CD4-positive, alpha-beta T cell treated with Interleukin-21 for 1 hour (primary cell): ENCODE measurements around the gene CACNG8.
"Not testable (repeated sequence)": the region's sequence is repeated elsewhere in the genome, so short reads cannot be mapped to it uniquely, and the experiment has no call there.

Experiments
- DNase-seq: peaks from one replicate; pipeline ENCODE4 v3.0.0-alpha.2; 2020

Gene CACNG8

DNA sequence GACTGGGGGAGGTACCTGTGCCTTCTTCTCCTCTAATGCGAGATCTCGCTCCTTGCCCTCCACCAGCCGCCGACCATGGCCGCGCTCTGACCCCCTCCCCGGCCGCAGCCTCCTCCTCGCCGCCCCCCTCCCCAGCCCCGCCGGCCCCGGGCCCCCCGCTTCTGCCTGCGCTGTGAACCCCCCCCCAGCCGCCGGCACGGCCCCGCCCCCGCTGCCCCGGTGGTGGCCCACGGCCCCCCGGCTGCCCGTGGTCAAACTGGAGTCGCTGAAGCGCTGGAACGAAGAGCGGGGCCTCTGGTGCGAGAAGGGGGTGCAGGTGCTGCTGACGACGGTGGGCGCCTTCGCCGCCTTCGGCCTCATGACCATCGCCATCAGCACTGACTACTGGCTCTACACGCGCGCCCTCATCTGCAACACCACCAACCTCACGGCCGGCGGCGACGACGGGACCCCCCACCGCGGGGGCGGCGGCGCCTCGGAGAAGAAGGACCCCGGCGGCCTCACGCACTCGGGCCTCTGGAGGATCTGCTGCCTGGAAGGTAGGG lies at the start of gene CACNG8:
Gene CACNG8 (plus strand): TSS at position 51 of the 545 bp plus-strand sequence.
- DNase-seq, result no peak

DNA sequence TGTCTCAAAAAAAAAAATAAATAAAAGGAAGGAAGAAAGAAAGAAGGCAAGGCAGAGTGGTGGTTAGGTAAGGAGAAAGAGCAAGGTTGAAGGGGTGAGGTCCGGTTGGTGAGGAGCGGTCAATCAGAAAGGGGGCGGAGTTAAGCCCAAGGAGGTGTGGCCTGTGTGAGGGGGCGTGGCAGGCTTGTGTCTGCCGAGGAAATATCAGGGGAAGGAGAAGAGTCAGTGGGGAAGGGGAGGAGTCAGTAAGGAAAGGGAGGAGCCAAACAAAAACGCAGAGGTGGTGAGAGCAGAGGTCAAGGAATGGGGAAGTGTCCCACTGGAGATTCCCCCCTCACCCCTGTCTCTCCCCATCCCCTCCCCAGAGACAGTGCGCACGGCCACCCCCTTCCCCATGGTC lies 47.7 kb upstream of the CACNG8 start:
- DNase-seq, result no peak

DNA sequence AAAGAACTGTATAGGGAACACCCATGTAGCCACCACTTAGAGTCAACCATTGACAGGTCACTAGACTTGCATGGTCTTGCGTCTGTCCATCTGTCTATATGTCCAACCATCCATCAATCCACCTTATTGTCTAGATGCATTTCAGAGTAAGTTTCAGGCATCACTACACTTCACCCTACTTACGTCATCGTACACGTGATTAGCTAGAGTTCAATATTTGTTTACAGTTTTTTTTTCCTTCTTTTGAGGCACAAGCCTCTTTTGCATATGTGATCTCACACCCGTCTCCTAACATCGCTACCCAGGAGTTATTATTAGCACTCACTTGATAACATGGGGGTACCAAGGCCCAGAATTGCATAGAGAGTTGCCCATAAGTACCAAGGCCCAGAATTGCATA lies 46.7 kb upstream of the CACNG8 start:
- no peak for DNase-seq

DNA sequence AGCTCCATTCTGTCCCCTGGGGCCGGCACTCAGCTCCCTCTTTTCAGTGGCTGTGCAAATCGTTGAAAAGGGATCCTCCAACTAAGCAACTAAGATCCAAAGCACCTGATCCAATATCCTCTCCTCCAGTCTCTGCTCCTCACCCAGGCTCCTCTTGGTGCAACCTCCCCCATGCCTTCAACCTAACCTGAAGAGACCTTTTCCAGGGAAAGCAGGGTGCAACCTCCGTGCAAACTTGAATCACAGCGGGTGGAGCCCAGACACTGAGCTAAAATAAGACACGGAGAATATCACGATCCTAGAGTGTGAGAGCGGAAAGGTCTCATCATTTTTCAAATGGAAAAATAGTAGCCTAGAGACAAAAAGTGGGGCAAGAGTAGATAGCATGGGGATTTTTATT lies 45.4 kb upstream of the CACNG8 start:
- DNase-seq, result no peak

DNA sequence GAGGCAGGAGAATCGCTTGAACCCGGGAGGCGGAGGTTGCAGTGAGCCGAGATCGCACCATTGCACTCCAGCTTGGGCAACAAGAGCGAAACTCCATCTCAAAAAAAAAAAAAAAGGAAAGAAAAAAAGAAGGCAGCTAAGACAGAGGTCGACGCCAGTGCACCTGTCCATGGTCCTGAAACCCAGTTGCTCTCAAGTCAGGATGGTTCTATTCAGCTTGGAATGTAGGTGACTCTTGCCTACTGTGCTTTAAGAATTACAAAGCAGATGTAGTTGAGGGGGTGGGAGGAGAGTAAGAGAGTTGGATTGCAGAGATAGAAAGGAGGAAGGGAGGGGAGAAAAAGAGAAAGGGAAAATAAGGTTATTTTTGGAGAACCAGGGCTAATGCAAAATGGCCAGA lies 35.0 kb upstream of the CACNG8 start:
- DNase-seq, result peak; percentile 13

DNA sequence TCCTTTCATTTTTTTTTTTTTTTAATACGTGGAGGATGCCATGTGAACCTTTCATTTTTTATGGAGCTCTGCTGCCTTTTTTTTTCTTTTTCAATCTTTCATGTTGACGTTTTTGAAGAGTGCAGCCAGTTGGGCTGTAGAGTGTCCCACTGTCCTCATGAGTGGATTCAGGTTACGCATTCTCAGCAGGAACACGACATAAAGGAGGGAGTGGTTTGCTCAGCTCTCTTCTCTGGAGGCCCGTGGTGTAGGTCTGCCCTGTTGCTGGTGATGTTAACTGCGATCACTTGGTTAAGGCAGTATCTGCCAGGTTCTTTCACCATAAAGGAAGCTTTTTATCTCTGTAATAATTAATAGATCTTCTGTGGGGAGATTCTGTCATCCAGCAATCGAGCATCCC lies 26.7 kb upstream of the CACNG8 start:
- DNase-seq, result no peak

DNA sequence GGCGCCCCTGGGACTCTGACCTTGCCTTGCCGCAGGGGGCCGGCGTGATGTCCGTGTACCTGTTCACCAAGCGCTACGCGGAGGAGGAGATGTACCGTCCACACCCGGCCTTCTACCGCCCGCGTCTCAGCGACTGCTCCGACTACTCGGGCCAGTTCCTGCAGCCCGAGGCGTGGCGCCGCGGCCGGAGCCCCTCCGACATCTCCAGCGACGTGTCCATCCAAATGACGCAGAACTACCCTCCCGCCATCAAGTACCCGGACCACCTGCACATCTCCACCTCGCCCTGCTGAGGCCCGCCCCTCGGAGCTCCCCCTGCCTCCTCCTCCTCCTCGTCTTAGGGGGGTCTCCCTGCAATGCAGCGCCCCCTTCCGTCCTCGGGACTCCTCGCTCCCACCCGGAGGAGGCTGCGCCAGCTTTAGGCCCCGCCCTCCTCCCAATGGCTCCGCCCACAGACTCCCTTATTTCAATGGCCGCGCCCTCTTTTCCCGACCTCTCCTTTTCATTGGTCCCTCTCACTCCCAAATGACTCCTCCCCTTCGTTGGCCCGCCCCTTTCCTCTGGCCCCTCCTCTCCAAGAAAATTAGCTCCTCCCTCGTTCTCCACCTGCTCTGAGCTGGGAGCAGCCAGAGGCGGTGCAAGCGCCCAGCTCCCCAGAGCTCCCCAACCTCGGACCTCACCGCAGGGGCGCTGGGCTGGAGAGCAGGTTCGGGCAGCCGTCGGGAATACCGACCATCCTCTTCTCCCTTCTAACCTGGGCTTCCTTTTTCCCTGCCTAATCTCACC lies 20.5 kb upstream of the CACNG8 start:
- no peak for DNase-seq

DNA sequence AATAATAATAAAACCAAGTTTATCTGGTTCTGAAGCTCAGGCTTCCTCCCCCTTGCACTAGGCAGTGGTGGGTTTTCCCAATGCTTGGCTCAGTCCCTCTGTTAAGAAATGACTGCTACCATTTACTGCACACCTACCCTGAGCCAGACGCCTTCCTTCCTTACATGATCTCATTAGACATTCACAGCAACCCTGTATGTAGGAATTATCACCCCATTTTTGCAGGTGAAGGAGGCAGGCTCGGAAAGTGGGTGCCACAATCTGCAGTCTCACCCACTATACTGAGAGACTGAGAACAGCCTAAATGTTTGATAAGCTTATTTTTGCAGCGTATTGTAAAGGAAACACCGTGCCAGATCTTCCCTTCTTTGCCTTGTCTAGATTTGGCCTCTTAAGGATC lies 18.3 kb upstream of the CACNG8 start:
- DNase-seq, result no peak

DNA sequence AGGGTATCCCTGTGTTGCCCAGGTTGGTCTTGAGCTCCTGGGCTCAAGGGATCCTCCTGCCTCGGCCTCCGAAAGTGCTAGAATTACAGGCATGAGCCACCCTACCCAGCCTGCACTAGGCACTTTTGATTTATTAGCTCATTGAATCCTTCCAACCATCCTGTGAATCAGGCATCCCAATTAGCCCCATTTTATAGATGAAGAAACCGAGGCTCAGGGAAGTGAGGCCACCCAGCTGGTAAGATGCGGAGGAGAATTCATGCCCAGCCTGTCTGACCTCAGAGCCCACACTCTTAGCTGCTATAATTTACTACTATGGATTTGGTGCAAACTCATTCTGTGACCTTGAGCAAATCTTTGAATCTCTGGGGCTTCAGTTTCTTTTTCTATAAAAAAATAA lies 17.8 kb upstream of the CACNG8 start:
- DNase-seq, result no peak

DNA sequence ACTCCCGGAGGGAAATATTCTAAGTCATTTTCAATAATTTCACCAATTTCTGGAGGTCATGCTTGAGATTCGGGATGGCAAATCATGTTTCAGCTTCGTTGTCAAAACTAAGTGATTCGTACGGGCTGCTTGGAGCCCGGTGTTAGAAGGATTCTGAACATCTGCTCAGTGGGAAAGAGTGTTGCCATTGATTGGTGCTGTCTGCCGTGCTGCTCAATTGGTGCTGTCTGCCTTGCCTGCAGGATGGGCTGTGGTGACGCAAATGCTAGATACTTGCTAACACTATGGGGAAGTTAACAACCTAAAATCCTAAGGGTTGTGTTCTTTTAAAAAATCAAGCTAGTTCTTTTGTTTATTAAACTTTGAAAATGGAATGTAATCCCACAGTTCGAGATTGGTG lies 17.3 kb upstream of the CACNG8 start:
- DNase-seq, result no peak

DNA sequence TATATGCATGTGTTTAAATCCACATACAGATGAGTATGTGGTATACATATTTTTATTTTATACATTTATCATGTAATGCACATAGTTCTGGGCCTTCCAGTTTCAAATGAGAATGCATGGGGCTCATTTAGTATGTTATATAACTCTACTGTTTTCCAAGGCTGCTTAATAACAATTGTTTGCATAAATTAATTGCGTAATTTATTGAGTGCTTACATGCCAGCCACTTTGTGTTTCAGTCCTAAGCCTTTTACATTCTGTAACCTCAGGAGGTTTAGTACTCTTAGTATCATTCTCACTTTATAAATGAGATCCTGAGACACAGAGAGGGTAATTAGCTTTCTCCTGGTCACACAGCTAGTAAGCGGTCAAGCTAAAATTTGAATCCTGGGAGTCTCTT lies 16.7 kb upstream of the CACNG8 start:
- DNase-seq, result no peak

DNA sequence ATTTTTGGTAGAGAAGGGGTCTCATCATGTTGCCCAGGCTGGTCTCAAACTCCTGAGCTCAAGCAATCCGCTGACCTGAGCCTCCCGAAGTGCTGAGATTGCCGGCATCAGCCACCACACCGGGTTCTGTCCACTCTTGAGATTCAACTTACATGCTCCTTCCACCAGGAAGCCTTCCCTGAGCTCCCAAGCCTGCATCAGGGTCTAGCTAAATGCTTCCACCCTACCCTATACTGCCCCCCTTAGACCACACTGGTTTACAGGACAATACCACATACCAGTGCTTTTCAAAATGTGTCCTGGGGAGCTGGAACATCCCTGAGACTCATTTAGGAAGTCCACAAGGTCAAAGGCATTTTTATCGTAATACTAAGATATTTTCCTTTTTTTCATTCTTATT lies 15.1 kb upstream of the CACNG8 start:
- no peak for DNase-seq

DNA sequence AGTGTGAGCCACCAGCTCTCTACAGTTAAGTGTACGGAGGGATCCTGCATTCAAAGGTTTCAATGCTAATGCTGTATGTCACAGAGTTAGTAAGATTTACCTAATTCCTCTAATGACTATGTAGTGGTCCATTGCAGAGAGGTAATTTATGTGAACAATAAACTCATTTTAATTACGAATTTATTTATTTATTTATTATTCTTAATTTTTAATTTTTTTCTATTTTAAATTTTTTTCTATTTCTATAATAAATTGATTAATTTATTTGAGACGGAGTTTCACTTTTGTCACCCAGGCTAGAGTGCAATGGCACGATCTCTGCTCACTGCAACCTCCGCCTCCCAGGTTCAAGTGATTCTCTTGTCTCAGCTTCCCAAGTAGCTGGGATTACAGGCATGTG lies 14.1 kb upstream of the CACNG8 start:
- DNase-seq, result not testable (repeated sequence)

DNA sequence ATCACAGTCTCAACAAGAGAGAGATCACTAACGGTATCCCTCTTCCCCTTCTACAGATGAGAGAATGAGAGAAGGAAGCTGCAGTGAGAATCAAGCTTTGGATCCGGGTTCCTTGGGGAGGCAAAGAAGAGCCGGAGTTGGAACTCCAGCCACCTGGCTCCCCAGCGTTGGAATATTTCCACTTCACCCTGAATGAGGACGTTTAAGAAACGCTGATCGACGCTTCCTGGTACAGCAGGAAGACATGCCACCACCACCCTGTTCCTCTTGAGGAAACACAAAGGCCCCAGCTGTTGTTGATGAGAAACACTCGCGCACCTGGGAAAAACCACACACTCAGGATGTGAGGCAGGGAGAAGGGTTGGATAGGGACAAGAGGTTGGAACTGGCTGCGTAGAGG lies 11.3 kb upstream of the CACNG8 start:
- no peak for DNase-seq

DNA sequence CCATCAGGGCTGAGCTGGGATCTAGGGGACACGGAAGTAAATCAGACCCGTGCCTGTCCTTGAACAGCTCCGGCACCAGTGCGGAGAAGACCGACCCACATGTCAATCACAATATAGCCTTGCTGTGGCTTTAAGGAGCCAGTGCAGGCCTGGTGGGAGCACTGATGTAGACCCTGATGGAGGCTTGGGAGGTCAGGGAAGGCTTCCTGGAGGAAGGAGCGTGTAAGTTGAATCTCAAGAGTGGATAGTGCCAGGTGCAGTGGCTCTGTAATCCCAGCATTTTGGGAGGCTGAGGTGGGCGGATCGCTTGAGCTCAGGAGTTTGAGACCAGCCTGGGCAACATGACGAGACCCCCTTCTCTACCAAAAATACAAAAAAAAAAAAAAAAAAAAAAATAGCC lies 10.8 kb upstream of the CACNG8 start:
- no peak for DNase-seq

DNA sequence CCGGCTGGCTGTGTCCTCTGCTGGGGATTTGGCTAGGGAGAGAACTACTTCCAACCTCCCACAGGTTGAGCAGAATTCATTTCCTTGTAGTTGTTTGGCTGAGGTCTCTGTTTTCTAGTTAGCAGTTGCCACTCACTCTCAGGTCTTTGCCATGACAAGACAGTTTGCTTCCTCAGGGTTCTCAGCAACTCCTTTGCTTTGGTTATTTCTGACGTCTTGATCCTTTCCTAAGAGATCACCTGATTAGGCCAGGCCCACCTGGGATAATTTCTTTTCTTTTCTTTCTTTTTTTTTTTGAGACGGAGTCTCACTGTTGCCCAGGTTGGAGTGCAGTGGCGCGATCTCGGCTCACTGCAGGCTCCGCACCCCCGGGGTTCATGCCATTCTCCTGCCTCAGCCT lies 9.4 kb upstream of the CACNG8 start:
- no peak for DNase-seq

DNA sequence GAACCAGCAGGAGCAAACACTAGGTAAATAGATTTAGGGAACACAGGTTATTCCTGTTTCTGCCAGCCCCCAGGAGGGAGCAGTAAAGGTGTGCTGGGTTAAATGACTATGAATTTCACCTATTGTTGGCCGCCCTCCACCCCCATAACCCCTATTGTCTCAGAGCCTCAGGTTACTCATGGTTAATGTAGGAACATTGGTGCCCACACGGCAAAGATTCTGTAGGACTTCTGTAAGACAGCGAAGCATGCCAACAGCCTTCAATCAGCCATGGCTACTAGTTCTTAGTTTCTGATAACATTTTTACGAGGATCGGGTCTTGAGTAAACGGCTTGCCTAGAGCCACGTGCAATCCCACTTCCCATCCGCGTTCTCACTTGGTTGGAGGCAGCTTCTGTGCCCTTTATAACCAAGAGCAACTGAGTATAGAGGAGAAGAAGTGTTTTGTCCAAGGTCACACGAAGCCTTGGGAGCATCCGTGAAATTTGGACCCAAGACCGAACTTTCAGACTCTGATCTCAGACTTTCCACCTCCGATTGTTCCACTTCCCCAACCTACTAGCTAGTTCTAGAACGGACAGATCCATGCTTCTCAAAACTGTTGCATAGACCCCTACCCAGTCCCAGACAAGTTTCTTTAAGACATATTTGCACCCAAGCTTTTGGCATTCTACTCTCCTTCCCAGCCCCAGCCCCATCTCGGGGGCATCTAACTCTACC lies 5.1 kb upstream of the CACNG8 start:
- DNase-seq, result no peak

DNA sequence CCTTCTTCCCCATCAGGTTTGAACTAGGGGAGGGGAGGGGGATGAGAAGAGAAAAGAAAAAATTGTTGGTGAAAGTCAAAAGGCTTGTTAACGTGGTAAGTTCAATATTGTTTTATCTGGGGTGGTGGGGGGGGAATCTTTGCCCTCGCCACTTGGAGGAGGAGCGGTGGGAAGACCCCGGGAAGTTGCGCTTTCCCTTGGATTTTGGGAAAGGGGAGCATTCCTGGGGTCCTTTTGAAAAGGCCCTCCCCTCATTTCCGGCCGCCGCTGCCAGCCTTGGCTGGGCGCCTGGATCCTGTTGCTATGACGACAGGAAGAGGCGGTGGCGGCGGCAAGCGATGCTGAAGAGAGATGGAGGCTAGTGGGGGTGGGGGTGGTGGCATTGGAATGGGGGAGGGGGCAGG lies 4.6 kb upstream of the CACNG8 start:
- no peak for DNase-seq

DNA sequence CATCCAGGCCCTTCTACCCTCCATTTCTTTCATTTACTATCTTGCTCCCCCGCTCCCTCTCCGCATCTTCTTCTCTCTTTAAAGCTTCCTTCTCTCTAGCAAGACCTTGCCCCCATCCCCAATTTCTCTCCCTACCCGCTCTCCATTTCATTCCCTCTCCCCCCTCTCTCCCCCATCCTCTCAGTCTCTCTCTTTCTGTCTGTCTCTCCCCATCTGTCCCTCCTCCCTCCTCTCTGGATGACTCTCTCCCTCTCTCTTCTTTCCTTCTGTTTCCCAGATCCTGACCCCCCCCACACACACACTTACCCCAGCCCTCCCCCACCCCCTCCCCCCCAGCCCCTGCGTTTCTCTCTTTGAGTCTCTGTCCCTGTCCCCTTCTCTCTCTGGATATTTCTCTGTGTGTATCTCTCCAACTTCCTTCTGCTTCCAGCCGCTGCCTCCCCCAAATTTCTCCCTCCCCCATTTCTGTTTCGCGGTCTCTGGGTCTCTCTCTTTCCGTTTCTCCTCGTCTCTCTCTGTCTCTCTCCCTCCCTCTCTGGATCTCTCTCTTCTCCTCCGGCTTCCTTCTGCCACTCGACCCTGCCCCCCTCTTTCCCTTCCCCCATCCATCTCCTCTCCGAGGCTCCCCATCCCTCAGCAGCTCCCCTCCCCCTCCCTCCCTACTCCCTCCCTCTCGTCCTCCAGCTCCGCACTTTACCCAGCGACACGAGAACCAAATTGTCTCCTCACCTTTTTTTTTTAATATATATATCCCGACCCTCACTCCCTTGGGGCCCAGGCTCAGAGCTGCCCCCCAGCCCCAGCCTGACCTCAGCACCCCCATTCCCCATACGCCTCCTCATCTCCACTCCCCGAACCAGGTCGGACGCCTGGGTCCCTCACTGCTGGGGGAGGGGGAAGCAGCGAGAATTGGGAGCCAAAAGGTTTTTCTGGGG lies 3.6 kb upstream of the CACNG8 start:
- no peak for DNase-seq

DNA sequence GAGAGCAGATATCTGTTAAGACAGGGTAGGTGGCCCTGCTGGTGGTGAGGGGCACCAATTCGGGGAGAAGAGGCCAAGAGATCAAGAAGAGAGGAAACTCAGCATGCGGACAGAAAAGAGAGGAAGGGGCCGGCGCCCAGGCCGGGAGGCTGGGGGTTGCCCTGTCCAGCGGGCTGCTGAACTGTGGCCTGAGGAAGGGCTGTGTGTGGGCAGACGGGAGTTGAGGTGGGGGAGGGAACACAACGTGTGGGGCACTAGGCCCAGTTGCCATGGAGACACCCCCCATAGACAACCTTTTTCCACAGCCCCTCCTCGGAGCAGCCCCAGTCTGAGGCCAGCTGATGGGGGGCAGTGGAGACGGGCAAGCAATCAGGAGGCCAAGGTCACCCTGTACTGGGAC lies 2.5 kb upstream of the CACNG8 start:
- no peak for DNase-seq

DNA sequence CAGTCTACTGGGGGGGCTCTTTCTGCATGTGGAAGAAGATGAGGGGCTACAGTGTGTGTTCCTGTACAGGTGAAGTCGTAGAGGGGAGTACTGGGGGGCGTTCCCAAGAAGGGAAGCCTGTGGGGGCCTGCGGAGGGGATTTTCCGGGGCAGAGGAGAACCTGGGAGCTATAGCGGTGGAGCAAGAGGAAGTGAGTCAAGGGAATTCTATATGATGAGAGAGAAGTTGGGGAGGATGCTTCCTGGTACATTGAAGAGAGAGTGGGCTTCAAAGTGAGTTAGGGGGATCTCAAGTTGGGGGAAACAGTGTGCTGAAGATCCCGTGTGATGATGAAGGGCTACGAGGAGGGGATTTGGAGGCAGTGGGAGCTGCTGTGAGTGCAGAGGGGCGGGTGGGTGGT lies 1.9 kb upstream of the CACNG8 start:
- DNase-seq, result no peak

DNA sequence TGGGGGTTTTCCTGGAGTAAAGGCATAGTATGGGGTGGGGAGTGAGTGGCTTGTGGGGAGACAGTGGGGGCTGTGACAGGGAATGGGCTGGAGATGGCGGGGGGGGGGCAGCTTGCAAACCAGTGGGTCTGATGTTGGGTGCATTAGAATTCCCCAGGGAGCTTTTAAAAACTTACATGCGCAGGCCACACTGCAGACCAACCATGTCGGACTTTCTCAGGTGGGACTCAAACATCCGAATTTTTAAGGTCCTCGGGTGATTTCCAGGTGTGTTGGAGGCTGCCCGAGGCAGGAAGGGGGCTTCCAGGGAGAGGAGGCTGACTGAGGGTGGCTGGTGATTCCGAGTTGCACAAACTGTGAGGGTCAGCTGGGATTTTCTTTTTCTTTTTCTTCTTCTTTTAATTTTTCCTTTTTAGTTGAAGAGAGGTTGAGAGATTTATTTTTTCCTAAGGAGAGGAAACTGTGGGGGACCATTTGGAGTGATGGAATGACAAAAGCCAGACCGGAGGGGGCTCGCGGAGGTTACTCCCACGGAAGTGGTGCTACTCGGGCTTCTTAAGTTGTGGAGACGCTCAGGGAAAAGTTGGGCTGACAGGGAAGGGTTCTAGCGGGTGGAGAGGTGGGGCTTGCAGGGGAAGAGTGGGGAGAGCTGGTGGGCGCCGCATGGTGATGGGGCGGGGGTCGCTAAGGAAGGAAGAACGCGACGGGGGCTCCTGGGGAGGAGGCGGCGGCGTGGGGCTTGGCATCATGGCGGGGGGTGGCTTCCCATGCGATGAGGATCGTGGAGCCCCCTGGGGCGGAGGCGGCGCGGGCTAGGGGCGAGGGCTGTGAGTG lies 997 bp upstream of the CACNG8 start:
- no peak for DNase-seq
